Measurements from ENCODE around the gene MMP3. TPM values are rescaled to one million over a fixed set of nuclear protein-coding genes. Genes with fewer than 3 reads are reported as not detected.

Gene MMP3
- total and polyA plus RNA-seq, 10 donors: not detected

DNA sequence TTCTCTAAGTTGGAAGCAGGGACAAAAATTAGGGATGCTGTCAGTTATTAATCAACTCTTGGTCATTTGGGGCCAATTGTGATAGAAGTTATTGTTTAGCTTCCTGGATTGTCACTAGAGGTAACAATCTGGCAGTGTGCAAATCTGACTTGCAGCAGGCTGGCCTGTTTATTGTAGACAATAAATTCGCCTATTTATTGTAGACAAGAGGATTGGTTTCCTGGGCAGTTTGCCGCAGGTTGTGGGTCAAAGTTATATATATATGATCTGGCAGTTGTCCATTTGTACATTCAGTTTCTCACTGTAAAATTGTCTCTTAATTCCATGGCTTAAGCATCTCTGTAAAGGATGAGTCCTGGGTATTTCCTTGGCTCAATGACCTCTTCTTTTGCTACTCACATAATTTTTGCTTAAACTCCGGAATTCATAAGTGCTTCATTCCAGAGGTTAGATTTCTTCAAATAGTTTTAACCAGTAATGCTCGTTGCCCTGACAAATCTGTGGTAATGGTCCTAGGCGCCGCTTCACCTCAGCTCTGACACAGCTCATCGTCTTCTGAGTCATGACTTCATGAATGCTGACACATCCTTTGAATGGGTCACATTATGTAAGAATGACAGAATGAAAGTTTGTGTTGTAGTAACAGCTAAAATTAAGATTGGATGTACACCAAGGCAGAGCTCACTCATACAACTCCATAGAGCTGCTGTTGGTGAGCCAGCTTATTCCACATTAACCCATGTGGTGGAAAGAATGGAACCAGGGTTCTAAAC, 7.8 kb upstream of the MMP3 start:
- intact Hi-C loops (cut with DNase I; ENCODE audit: low total_unique reads): no loop called here
- no peak for DNase-seq

DNA sequence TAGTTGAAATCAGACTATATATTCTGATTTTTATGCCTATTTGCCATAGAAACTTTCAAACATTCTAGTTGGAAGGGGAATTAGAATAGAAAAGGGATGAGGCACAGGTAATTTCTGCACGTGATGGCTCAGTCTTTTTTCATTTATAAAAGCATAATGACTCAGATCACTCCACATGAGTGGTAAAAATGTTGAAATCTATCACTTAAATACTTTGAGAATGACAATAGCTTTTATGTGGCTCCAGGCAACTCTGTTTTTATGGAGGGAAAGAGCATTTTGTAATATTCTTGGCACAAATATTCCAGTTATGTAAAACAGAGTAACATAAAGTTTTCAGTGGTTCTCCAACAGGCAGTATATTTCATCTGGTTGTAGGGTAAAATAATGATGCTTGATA, 5.9 kb upstream of the MMP3 start:
- no peaks in the 10 kb centered on the region for H3K9me3 ChIP-seq
- no peak overlapping the region for H3K27ac ChIP-seq
- no peak for DNase-seq
- WGBS, 5 donors: 40 to 69% (median 57%) methylated on average over 1 of the region's 1 CpG
- H3K4me3 ChIP-seq: no peak overlapping the region
- no peak for TF ChIP-seq POLR2AphosphoS5 (IDR thresholded peaks at IDR 0.05)
- TF ChIP-seq POLR2A (IDR thresholded peaks at IDR 0.05): no peak
- TF ChIP-seq, protein P1, sequence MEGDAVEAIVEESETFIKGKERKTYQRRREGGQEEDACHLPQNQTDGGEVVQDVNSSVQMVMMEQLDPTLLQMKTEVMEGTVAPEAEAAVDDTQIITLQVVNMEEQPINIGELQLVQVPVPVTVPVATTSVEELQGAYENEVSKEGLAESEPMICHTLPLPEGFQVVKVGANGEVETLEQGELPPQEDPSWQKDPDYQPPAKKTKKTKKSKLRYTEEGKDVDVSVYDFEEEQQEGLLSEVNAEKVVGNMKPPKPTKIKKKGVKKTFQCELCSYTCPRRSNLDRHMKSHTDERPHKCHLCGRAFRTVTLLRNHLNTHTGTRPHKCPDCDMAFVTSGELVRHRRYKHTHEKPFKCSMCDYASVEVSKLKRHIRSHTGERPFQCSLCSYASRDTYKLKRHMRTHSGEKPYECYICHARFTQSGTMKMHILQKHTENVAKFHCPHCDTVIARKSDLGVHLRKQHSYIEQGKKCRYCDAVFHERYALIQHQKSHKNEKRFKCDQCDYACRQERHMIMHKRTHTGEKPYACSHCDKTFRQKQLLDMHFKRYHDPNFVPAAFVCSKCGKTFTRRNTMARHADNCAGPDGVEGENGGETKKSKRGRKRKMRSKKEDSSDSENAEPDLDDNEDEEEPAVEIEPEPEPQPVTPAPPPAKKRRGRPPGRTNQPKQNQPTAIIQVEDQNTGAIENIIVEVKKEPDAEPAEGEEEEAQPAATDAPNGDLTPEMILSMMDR (IDR thresholded peaks at IDR 0.05 in 8 of 11, conservative IDR thresholded peaks at IDR 0.05 in 3 of 11): no peak
- no peaks in the 10 kb centered on the region for H3K36me3 ChIP-seq
- peaks cover 0 to 12% (median 0%) of the 10 kb centered on the region in 7 donors for H3K27me3 ChIP-seq (replicated peaks in 1 of 7)
- intact Hi-C loops (cut with DNase I; ENCODE audit: low total_unique reads): no loop called here
- no peaks in the 10 kb centered on the region for H3K4me1 ChIP-seq

More for the DNA sequence above, 7.8 kb upstream of the MMP3 start:
- H3K4me1 ChIP-seq: no peaks in the 10 kb centered on the region
- H3K4me3 ChIP-seq: no peak overlapping the region
- H3K27ac ChIP-seq: no peak overlapping the region
- no peaks in the 10 kb centered on the region for H3K9me3 ChIP-seq
- no peak for TF ChIP-seq POLR2AphosphoS5 (IDR thresholded peaks at IDR 0.05)
- 68 to 86% (median 77%) methylated on average over 7 of the region's 7 CpGs for WGBS, 5 donors
- peaks cover 0 to 6% (median 0%) of the 10 kb centered on the region in 7 donors for H3K27me3 ChIP-seq (replicated peaks in 1 of 7)
- no peaks in the 10 kb centered on the region for H3K36me3 ChIP-seq

DNA sequence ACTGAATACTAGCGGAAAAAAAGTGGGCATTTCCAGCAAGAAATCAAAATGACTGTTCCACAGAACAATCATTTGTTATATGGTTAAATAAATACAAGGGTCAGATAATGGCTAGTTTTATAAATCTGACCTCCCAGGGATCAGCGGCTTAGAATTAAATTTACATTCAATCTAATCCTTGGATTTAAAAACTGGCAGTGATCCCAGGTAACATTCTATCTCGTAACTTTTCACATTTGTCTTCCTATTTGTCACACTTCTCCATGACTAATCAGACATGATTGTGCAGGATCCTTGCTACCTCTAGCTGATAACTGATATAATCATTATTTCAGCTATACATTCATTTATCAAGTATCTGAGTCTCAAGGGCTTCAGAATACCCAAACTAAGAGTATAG, 2.9 kb upstream of the MMP3 start:
- intact Hi-C loops (cut with DNase I; ENCODE audit: low total_unique reads): no loop called here
- DNase-seq: no peak

DNA sequence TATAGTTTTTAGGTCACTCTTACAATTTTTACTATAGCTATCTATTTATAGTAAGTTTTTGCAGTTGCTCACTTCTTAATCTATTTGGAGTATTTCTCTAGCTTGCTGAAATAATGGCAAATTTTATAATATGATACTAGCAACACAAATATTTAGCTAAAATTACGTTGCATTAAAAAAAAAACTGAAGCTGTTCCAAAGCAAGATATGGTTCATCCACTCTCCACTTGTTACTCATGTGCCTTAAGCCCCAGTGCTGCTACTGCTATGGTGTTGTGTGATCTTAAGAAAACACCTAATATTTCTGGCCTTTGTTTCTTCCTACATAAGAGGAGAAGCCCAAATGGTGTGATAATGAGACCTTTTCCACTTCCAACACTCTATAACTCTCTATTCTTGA, 479 bp downstream of the MMP3 start:
- intact Hi-C loops (cut with DNase I; ENCODE audit: low total_unique reads): no loop called here
- TF ChIP-seq, protein P1 (IDR thresholded peaks at IDR 0.05 in 8 of 11, conservative IDR thresholded peaks at IDR 0.05 in 3 of 11): no peak
- TF ChIP-seq POLR2AphosphoS5 (IDR thresholded peaks at IDR 0.05) (no peak), POLR2A (IDR thresholded peaks at IDR 0.05) (no peak)
- WGBS, 5 donors: 49 to 63% (median 54%) methylated on average over 1 of the region's 1 CpG

More for the DNA sequence above, 2.9 kb upstream of the MMP3 start:
- Histone ChIP-seq H3K4me1 (no peaks in the 10 kb centered on the region), H3K9me3 (no peaks in the 10 kb centered on the region), H3K36me3 (no peaks in the 10 kb centered on the region), H3K4me3 (no peak overlapping the region), H3K27ac (no peak overlapping the region), H3K27me3 (replicated peaks in 1 of 7) (peaks cover 0 to 12% (median 0%) of the 10 kb centered on the region in 7 donors)
- 71 to 89% (median 76%) methylated on average over 3 of the region's 3 CpGs for WGBS, 5 donors
- TF ChIP-seq POLR2AphosphoS5 (IDR thresholded peaks at IDR 0.05) (no peak), POLR2A (IDR thresholded peaks at IDR 0.05) (no peak)
- TF ChIP-seq, protein P1 (IDR thresholded peaks at IDR 0.05 in 8 of 11, conservative IDR thresholded peaks at IDR 0.05 in 3 of 11): no peak

More for the DNA sequence above, 479 bp downstream of the MMP3 start:
- Histone ChIP-seq H3K27ac (no peak overlapping the region), H3K4me3 (no peak overlapping the region), H3K4me1 (no peaks in the 10 kb centered on the region), H3K9me3 (no peaks in the 10 kb centered on the region), H3K27me3 (replicated peaks in 1 of 7) (peaks cover 0 to 12% (median 0%) of the 10 kb centered on the region in 7 donors), H3K36me3 (no peaks in the 10 kb centered on the region)
- DNase-seq: no peak

All from spleen (tissue), 11 donors.